GM21360 (cell line): ENCODE data around the gene TRIP6.
"Not testable (repeated sequence)": the region's sequence is repeated elsewhere in the genome, so short reads cannot be mapped to it uniquely, and the experiment has no call there.

Source experiments
- ATAC-seq: cut with Tn5 transposase; IDR thresholded peaks from one replicate; pipeline ENCODE4 v1.9.1; 2021; ENCODE audit warnings: mild to moderate bottlenecking, moderate library complexity; ENCODE audit not compliant: unreplicated experiment

Gene TRIP6

GRCh38 chr7:100837099-100837836 is 29.9 kb upstream of the TRIP6 start:
- peak; percentile 62 for ATAC-seq

DNA sequence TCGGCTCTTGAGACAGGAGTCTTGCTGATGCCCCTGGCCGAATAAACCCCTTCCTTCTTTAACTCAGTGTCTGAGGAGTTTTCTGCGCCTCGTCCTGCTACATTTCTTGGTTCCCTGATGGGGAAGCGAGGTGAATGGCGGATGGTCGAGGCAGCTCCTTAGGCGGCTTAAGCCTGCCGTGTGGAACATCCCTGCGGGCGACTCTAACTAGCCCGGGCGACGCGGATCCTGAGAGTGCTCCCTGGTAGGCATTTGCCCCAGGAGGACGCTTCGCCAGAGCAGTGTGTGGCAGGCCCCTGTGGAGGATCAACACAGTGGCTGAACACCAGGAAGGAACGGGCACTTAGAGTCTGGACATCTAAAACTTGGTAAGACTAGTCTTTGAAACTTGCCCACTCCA is 27.8 kb upstream of the TRIP6 start:
- no peak for ATAC-seq

DNA sequence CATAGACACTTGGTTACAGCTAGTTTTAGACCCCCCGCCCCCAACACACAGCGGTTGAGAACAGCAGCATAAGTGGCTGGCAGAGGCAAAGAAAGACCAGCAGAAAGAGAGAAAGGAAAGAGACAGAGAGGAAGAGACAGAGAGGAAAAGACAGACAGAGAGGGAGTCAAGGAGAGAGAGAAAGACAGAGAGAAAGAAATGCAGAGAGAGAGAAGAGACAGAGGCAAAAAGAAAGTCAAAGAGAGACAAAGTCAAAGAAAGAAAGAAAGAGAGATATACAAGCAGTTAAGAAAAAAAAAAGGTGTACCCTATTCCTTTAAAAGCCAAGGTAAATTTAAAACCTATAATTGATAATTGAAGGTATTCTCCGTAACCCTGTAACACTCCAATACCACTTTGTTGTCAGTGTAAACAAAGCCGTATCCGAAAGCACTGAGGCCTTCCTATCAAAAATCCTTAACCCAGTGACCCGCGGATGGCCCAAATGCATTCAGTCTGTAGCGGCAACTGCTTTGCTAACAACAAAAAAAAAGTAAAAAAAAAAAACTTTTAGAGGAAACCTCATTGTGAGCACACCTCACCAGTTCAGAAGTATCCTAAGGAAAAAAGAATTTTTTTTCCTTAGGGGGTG is 26.6 kb upstream of the TRIP6 start:
- ATAC-seq, result no peak

- no peak for ATAC-seq
These were observed 19.8 kb upstream of the TRIP6 start for GRCh38 chr7:100847360-100847759.

DNA sequence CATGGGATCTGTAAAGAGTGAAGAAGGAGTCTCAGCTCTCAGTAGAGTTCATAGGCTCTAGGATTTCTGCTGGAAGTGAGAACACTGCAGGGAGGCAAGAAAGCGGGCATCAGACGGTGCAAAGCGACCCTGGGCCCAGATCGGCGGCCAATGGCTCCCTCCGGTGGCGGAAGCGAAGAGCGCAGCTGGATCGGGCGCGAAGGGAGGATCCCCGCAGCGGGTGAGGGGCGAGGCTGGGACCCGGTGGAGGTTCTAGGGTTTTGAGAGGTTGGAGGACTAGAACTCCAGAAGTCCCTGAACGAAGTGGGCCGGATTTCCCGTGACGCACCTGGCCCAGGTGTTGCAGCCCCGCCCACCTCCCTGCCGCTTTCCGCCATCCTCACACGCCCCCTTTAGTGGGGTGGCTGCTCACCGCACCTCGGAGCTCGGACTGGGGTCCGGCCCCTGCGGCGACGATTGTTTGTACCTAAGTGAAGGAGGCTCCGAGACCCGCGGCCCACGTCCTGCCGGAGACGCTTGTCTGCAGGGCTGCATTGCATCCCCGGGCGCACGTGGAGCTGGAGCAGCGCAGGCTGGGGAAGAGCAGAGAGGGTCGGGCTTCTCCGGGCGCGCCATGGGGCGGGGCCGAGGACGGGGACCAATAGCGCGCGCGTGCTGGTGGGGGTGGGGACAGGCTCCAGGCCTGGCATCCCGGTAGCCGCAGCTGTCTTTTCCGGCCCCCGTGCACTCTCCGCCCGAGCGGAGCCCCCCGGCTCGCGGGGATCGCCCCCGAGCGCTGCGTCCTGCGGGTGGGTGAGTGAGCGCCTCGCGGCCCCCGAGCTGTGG is 14.9 kb upstream of the TRIP6 start, which contains the start of gene SLC12A9:
Gene SLC12A9, plus strand, starts transcription at position 666 of the 825 bp plus-strand sequence. CDS start 1,485 bp downstream, outside the sequence.
- peak; percentile 69 for ATAC-seq

DNA sequence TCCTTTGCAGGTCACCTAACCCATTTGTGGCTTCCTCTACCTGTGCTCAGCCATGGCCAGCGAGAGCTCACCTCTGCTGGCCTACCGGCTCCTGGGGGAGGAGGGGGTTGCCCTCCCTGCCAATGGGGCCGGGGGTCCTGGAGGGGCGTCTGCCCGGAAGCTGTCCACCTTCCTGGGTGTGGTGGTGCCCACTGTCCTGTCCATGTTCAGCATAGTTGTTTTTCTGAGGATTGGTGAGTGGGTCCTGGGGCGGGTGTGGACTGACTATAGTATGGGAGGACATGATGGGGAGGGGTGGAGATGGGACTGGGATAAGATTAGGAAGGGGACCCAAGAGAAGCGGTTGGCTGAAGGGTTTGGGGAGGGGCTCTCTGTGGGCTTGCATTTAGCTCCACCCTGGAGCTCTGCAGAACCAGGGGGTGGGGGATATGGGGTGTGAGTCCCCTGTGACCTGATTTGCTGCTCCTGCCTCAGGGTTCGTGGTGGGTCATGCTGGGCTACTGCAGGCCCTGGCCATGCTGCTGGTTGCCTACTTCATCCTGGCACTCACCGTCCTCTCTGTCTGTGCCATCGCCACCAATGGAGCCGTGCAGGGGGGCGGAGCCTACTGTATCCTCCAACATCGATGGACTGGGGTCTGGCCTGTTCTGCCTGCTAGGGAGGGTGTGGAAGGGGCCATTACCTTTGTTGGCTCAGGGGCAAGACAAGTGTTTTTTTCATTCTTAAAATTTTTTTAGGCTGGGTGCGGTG is 12.9 kb upstream of the TRIP6 start:
- ATAC-seq, result no peak

- not testable (repeated sequence) for ATAC-seq
These were observed 12.3 kb upstream of the TRIP6 start for GRCh38 chr7:100854899-100855298.

DNA sequence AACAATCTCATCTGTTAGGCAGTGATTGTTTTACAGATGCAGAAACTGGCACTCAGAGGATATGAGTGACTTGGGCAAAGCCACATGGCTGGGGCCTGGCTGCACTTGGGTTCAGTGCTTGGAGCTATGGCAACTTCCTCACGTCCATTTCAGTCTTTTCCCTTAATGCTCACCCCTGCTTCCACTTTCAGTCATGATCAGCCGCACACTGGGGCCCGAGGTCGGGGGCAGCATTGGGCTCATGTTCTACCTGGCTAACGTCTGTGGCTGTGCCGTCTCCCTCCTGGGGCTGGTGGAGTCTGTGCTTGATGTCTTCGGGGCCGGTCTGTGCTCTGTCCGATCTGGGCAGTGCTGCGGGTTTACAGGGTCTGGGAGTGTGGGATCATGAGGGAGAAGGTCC is 11.7 kb upstream of the TRIP6 start:
- no peak for ATAC-seq

DNA sequence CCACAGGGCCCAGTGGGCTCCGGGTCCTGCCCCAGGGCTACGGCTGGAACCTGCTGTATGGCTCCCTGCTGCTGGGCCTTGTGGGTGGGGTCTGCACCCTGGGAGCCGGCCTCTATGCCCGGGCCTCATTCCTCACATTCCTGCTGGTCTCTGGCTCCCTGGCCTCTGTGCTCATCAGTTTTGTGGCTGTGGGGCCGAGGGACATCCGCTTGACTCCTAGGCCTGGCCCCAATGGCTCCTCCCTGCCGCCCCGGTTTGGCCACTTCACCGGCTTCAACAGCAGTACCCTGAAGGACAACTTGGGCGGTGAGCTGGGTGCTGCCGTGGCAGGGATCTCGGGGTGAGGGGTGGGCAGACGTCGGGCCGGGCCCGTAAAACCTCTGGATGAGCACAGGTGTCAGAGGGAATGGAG is 10.3 kb upstream of the TRIP6 start:
- ATAC-seq, result no peak

- ATAC-seq, result no peak
These were observed 7.3 kb upstream of the TRIP6 start for GRCh38 chr7:100859856-100860255.

DNA sequence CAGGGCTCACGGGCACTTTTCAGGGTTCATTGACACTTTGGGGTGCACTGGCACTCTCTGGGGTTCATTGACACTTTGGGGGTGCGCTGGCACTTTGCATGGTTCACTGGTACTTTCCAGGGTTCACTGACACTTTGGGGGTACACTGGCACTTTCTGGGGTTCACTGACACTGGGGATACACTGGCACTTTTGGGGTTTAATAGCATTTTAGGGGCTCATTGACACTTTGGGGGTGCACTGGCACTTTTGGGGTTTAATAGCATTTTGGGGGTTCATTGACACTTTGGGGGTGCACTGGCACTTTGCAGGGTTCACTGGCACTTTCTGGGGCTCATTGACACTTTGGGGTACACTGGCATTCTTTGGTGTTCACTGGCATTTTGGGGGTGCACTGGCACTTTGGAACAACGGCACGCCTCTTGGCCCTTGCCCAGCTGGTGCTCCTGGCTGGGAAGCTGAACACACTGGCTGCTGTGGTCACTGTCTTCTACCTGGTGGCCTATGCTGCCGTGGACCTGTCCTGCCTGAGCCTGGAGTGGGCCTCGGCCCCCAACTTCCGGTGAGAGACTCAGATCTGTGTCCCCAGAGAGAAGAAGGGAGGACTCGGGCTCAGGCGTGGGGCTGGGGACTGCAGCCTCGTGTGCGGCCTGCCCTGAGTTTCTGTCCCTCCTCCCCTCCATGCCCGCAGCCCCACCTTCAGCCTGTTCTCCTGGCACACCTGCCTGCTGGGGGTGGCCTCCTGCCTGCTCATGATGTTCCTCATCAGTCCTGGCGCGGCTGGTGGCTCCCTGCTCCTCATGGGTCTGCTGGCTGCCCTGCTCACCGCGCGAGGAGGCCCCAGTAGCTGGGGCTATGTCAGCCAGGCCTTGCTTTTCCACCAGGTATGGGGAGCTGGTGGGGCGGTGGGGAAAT is 6.2 kb upstream of the TRIP6 start:
- ATAC-seq, result no peak

DNA sequence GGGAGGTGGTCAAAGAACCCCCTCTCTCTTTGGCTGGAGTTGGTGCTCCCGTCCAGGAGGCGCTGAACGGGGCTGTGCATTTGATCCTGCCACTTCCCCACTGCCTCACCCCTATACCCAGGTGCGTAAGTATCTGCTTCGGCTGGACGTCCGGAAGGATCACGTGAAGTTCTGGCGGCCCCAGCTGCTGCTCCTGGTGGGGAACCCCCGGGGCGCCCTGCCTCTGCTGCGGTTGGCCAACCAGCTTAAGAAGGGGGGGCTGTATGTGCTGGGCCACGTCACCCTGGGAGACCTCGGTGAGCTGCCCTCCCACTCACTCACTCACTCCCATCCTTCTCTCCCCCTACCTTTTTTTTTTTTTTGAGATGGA is 5.6 kb upstream of the TRIP6 start:
- ATAC-seq, result no peak

DNA sequence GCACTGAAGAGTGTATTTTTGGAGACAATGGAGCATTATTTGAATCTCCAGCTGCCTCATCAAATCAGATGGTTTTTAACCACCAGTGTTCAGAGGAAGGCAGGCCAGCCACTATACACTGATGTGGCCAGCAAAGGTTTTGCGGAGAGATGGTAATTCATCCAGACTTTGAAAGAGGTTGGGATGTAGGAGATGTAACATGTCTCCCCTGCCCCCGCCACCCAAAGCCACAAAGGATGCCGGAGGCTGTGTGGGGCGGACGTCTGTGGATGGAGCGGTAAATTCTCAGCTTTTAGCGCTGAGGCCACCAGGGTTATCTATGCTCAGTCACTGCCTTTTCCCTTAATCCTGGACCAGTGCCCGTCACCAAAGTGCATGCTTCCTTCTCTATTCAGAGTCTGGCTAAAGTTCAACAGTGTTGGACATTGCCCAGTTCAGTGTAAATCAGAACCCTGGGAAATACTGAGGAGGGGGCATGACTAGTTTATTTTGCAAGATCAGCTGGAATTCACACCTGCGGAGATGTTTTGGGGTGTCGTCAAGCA is 3.7 kb upstream of the TRIP6 start:
- ATAC-seq, result no peak

DNA sequence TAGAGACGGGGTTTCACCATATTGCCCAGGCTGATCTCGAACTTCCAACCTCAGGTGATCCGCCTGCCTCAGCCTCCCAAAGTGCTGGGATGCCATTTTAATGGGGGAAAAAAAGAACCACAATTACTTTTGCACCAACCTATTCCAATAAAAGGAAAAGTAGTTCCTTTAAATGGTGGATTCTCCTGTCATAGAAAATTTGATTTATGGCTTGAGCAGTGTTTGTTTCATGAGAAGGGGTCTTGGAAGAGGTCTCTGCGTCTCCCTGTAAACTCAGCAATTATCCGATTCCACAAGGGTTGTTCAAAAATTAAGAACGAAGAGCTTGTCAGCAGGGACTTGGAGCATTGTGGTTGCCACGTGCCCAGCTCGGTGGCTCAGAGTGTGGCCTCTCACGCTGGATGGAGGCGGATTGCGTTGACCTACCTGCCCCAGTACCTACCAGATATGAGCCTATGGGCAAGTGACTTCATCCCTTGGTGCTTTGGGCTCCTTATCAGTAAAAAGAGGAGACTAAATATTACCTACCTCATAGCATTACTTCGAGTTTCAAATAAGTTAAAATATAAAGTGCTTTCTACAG is 2.8 kb upstream of the TRIP6 start:
- ATAC-seq, result no peak

DNA sequence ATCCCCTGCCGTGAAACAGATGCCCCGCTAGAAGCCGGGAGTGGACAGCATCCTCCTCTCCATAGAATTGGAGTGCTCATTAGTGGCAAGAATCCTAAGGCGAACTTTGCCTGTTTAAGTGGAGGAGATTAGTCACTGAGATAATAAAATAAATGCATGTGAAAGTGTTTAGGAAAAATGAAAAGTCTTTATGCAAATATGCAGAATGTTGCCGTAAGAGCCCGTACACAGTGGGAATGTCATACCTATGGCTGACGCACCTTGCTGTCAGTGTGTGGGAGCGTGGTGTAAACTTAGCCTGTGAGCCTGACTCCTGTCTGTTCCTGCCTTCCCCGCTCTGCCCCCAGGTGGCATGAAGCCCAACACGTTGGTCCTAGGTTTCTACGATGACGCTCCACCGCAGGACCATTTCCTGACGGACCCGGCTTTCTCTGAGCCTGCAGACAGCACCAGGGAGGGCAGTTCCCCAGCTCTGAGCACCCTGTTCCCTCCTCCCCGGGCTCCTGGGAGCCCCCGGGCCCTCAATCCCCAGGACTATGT is 1.7 kb upstream of the TRIP6 start:
- ATAC-seq, result no peak

DNA sequence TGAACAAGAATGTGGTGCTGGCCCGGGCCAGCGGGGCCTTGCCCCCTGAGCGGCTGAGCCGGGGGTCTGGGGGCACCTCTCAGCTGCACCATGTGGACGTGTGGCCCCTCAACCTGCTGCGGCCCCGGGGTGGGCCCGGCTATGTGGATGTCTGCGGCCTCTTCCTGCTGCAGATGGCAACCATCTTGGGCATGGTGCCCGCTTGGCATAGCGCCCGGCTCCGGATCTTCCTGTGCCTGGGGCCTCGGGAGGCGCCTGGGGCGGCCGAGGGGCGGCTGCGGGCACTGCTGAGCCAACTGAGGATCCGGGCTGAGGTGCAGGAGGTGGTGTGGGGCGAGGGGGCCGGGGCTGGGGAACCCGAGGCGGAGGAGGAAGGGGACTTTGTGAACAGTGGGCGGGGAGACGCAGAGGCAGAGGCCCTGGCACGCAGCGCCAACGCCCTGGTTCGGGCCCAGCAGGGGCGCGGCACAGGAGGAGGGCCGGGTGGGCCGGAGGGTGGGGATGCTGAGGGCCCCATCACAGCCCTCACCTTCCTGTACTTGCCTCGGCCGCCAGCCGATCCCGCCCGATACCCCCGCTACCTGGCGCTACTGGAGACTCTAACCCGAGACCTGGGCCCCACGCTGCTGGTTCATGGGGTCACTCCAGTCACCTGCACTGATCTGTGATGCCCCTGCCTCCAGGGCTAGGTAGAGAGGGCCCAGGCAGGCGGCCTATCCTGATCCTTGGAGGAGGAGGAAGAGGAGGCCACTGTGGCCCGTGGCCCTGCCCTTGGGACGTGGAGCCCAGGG is 1.1 kb upstream of the TRIP6 start:
- ATAC-seq, result no peak

- no peak for ATAC-seq
These were observed 503 bp upstream of the TRIP6 start for GRCh38 chr7:100866729-100867039.

- no peak for ATAC-seq
These were observed 744 bp downstream of the TRIP6 start for GRCh38 chr7:100867776-100868485.
